HCEC 1CT (cell line): Measurements from ENCODE around the gene HES4.

ENCODE experiments used
- DNase-seq: peaks from one replicate; pipeline ENCODE4 v3.0.0-alpha.2; 2017

Gene HES4

DNA sequence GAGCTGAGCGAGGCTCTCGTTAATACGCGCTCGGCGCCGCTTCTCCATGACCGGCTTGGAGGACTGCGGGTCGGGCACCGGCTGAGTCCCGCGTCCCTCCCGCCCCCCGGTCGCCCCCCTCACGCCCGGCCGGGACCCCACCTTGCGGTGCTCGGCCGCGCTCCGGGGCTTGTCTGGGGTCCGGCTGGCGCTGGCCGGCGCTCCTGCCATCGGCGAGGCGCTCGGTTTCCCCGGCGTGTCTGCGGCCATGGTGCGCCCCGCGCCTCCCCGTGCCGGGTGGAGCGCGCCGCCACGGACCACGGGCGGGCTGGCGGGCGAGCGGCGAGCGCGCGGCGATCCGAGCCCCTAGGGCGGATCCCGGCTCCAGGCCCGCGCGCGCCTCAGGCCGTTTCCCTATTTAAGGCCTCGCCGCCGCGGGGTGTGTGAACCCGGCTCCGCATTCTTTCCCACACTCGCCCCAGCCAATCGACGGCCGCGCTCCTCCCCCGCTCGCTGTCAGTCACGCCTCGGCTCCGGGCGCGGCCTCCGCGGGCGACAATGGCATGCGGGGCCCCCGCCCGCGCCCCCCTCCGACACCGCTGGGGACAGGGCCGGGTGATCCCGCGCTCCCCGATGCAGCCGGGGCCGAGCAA, at the start of gene HES4:
TSS of gene HES4 (minus strand) at position 373 of the 632 bp plus-strand sequence. CDS start at position 249, 124 bp downstream.
- DNase-seq, result peak; percentile 82

DNA sequence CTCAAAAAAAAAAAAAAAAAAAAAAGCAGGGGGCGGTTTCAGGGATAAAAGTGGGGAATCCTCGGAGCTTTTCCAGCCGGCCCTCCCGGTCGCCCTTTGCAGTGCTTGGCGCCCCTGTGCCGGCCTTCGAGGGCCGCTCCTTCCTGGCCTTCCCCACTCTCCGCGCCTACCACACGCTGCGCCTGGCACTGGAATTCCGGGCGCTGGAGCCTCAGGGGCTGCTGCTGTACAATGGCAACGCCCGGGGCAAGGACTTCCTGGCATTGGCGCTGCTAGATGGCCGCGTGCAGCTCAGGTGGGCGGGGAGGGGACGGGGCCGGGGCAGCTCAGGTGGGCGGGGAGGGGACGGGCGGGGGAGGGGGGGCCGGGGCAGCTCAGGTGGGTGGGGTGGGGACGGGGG, 48.9 kb upstream of the HES4 start:
- no peak for DNase-seq

DNA sequence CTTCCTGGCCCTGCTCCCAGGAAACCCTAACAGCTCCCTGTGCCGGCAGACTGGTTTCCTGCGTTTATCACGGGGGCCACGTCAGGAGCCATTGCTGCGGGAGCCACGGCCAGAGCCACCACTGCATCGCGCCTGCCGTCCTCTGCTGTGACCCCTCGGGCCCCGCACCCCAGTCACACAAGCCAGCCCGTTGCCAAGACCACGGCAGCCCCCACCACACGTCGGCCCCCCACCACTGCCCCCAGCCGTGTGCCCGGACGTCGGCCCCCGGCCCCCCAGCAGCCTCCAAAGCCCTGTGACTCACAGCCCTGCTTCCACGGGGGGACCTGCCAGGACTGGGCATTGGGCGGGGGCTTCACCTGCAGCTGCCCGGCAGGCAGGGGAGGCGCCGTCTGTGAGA, 48.1 kb upstream of the HES4 start:
- DNase-seq, result no peak

DNA sequence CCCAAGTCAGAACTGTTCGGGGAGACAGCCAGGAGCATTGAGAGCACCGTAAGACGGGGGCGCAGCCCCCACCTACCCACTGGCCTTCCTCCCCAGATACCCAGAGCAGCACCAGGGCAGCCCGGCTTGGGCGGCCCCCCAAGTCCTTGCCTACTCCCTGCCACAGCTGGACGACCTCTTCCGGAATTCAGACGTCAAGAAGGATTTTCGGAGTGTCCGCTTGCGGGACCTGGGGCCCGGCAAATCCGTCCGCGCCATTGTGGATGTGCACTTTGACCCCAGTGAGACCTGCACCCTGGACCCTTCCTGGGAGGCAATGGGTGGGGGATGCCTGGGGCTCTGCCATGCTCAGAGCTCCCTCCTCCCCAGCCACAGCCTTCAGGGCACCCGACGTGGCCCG, 47.5 kb upstream of the HES4 start:
- DNase-seq, result no peak

GRCh38 chr1:1046767-1047166, 46.9 kb upstream of the HES4 start:
- DNase-seq, result no peak

DNA sequence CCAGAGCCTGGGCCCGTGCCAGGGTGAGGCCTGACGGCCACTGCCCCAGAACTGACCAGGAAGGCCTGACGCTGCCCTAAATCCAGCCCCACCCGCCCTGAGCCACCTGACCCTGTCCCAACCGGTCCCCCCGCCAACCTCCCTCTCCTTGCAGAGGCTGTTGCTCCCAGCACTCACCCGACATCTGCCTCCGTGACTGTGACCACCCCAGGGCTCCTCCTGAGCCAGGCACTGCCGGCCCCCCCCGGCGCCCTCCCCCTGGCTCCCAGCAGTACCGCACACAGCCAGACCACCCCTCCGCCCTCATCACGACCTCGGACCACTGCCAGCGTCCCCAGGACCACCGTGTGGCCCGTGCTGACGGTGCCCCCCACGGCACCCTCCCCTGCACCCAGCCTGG, 46.3 kb upstream of the HES4 start:
- no peak for DNase-seq

DNA sequence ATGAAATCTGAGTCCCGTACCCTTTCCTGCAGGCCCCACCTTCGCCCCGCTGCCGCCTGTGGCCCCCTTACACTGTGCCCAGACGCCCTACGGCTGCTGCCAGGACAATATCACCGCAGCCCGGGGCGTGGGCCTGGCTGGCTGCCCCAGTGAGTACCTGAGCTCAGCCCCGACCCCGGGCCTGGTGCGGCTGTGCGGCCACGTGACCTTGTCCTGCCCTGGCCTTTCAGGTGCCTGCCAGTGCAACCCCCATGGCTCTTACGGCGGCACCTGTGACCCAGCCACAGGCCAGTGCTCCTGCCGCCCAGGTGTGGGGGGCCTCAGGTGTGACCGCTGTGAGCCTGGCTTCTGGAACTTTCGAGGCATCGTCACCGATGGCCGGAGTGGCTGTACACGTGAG, 45.2 kb upstream of the HES4 start:
- no peak for DNase-seq

- DNase-seq, result no peak
Observed at GRCh38 chr1:1044455-1045078, 44.7 kb upstream of the HES4 start.

- no peak for DNase-seq
Observed at GRCh38 chr1:1043921-1044320, 44.0 kb upstream of the HES4 start.

GRCh38 chr1:1043411-1043810, 43.5 kb upstream of the HES4 start:
- DNase-seq, result no peak

DNA sequence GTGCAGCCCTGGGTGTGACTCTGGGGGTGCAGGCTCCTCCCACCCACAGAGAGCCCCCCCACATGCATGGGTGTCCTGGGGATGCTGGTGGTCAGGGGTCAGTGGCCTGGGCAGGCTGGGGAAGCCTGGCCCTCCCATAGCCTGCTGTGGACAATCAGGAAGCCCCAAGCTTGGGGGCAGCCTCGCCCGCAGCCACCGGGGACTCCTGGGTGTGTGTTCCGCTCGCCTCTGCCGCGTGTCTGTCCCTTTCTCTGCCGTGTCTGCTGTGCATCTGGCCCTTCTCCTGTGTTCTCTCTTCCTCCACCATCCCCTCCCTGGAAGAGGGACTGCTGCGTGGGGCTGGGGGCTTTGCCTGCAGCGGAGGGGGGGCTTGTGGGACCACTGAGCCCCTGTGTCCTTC, 42.9 kb upstream of the HES4 start:
- DNase-seq, result no peak

DNA sequence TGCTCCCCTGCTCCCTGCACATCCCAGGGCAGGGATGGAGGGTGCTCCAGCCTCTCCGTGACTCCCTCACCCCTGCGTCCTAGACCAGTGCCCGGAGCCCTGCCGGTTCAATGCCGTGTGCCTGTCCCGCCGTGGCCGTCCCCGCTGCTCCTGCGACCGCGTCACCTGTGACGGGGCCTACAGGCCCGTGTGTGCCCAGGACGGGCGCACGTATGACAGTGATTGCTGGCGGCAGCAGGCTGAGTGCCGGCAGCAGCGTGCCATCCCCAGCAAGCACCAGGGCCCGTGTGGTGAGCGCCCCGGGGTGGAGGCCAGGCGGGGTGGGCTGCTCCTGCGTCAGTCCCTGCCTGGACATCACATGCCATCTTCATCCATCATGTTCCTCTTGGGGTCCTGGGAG, 42.0 kb upstream of the HES4 start:
- no peak for DNase-seq

DNA sequence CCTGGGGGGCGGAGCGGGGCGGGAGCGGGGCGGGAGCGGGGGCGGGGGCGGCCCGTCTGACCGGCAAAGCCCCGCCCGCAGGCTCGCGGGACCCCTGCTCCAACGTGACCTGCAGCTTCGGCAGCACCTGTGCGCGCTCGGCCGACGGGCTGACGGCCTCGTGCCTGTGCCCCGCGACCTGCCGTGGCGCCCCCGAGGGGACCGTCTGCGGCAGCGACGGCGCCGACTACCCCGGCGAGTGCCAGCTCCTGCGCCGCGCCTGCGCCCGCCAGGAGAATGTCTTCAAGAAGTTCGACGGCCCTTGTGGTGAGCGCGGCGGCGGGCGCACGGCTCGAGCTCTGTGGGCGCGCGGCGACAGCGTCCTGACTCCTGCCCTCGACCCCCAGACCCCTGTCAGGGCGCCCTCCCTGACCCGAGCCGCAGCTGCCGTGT, 41.2 kb upstream of the HES4 start:
- no peak for DNase-seq

- DNase-seq, result peak; percentile 67
Observed at GRCh38 chr1:1040004-1040991, 40.4 kb upstream of the HES4 start.

DNA sequence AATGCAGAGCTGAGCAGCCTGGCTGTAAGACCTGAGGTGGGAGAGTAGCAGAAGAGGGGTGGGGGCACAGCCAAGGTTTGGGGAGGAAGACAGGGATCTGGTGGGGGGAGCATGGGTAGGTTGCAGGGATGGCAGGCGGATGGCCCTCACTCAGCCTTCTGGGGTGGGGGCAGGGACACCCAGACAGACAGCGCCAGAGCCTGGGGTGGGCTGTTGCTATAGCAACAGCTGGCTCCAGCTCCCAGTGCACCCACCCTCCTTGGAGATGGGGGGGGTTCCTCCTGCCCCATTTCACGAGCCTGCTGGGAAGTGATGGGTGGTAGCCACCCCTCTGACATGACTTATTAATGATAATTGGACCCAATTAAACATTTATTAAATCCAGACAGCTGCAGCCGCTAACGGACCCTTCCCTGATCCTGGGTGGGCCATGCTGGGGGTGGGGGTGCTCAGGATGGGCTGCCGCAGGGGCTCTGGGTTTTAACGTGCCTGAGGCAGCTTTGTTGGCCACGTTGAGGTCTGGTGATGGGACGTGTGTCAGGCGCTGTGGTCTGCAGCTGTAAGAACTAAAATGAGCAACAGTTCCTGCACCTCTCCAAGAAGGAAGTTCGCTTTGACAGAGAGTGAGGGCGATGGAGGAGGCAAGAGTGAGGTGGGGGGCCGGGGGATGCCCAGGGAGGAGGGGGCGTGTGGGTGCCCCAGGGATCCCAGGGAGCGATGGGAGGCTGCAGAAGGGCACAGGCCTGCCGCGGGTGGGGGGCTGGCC, 39.4 kb upstream of the HES4 start:
- DNase-seq, result no peak

DNA sequence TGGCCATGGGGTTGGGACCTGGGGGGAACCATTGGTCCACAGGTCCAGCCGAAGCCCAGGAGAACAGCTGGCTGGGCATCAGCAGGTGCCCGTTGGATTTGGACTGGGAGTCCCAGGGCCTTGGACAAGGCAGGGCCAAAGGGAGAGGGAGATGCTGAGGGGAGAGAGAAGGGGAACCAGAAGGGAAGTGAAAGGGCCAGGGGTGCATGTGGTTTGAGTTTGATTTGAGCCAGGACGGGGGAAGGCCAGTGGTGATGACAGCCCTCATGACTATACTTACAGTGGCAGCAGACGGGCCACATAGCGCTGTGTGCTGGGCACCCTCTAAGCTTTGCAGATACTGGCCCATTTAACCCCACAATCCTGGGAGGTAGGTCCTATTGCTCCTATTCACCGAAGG, 38.8 kb upstream of the HES4 start:
- DNase-seq, result no peak

DNA sequence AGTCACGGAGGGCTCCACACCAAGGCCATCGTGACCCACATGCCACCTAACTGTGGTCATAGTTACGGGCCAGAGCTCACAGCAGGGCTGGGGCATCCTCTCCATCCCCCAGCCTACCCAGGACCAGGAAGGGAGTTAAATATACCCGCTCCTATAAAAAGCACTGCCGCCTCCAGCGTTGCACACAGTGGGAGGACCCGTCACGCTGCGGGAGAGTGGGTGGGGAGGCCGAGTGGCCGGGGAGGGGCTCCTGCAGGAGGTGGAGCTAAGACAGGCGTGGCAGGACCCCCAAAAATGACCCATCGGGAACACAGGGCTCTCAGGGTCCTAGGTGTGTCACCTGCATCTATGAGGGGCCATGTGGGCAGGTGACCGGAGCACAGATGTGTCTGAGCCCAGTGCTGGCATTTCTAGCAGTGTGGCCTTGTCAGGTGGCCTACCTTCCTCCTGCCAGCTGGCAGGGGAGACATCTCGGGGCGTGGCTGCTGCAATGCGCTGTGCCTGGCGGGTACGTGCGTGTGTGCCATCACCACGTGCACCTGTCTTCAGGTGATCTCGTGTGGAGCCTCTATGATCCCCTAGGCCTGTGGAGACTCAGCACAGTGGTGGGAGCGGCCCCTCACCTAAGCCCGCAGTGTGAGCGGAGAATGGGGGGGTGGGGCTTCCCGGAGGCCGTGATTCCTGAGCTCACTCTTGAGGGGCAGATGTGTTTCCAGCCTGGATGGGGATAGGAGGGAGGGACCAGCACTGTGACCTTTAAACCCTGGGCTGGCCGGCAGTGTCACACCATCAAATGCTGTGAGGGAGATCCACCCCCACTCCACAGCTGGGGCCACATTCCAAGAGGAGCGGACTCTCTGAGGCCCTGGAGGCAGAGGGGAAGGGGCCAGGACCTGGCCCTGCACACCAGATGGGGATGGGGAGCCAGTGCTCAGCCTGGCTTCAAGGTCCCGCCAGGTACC, 37.8 kb upstream of the HES4 start:
- no peak for DNase-seq

DNA sequence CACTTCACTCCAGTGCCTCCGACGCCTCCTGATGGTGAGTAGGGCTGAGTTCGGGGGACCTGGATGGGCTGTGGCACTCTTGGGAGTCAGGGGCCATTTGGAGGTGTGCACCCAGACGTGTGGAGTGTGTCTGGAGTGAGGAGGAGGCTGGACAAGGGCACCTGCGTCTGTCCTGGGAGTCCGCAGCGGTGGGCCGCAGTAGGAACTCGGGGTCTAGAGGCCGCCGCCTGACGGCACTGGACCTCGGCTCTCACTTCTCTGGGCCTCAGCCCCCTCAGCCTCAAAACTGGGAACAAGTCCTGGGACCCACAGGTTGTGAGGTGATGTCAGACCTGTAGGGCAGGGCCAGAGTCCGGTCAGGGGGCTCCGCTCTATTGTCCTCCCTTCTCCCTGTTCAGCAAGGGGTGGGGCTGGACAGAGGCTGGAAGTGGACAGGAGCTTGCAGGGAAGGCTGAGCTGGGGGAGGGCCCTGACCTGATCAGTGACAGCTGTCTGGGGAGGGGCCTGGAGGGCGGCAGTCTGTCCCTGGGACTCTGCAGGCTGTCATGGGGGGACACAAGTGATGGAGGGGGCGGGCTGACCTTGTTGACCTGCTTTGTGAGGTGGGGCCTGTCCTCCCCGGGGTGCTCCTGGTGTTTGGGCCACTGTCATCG, 35.5 kb upstream of the HES4 start:
- DNase-seq, result no peak

DNA sequence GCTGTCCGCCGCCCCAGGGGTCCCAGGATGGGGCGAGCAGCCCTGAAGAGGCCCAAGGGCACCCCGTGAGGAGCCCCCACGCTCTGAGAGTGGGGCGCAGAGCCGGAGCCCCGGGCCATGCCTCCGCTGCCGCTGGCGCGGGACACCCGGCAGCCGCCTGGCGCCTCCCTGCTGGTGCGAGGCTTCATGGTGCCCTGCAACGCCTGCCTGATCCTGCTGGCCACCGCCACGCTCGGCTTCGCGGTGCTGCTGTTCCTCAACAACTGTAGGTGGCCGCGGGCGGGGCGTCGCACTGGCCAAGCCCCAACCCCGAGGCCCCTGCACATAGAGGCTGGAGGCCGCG, 34.5 kb upstream of the HES4 start:
- DNase-seq, result no peak

GRCh38 chr1:1033731-1034438, 34.0 kb upstream of the HES4 start:
- DNase-seq, result no peak
